ENCODE results near the gene RASSF5. TPM values are rescaled to one million over a fixed set of nuclear protein-coding genes. Genes with fewer than 3 reads are reported as not detected.

RASSF5 gene
- total RNA-seq, 1 experiment from 2014 or later, result 2.1 TPM

GRCh38 chr1:206508130-206508889 is 979 bp downstream of the RASSF5 start:
- Mint-ChIP-seq H3K27ac (no peak overlapping the region), H3K9me3 (no peaks in the 10 kb centered on the region), H3K4me1 (peaks cover 26% of the 10 kb centered on the region), H3K4me3 (peak overlapping the region; percentile 63), H3K36me3 (no peaks in the 10 kb centered on the region), H3K27me3 (ENCODE audit: low read depth) (peaks cover 75% of the 10 kb centered on the region)
- ATAC-seq (peak; percentile 1; the same call in 1 of the 2 replicates), DNase-seq (ENCODE audit: low spot score) (no peak)
- ChIA-PET POLR2A (no interaction called here), CTCF (interaction anchor here (1.4 kb wide), 2 partner anchors 75 to 155 kb away, joined by 3 to 6 read pairs; no protein-coding TSS in a partner anchor)
- TF ChIP-seq E2F1 (CRISPR knock-in tag; IDR thresholded peaks at IDR 0.05) (no peak), ZNF232 (CRISPR knock-in tag; IDR thresholded peaks at IDR 0.05) (no peak), ZMAT4 (CRISPR knock-in tag; IDR thresholded peaks at IDR 0.05) (no peak), MYBL2 (CRISPR knock-in tag; IDR thresholded peaks at IDR 0.05) (no peak), ZNF281 (CRISPR knock-in tag; IDR thresholded peaks at IDR 0.05) (no peak), FOXP4 (CRISPR knock-in tag; IDR thresholded peaks at IDR 0.05) (no peak), ZBTB21 (CRISPR knock-in tag; IDR thresholded peaks at IDR 0.05; ENCODE audit: borderline replicate concordance) (no peak), GTF2I (CRISPR knock-in tag; conservative IDR thresholded peaks at IDR 0.05) (no peak), HMGXB4 (CRISPR knock-in tag; IDR thresholded peaks at IDR 0.05) (no peak), ZNF425 (CRISPR knock-in tag; conservative IDR thresholded peaks at IDR 0.05) (no peak), ZNF671 (CRISPR knock-in tag; IDR thresholded peaks at IDR 0.05) (no peak), ZBTB43 (CRISPR knock-in tag; IDR thresholded peaks at IDR 0.05) (no peak), ATF2 (CRISPR knock-in tag; IDR thresholded peaks at IDR 0.05; ENCODE audit: borderline replicate concordance, low read depth) (no peak)

All from WTC11 (cell line).